Measurements from ENCODE around the gene GPBP1.

Gene GPBP1

GRCh38 chr5:57174128-57174889, 450 bp downstream of the GPBP1 start:
- no peaks in the 10 kb centered on the region for H3K9me3 ChIP-seq (ENCODE audit: insufficient read depth, low read depth, low read length)
- peak overlapping the region; percentile 98 for H3K14ac ChIP-seq (ENCODE audit: low read length)
- peak overlapping the region; percentile 76 for H3K4me2 ChIP-seq (ENCODE audit: low read length)
- H4K8ac ChIP-seq (ENCODE audit: low read depth, low read length): peak overlapping the region; percentile 96
- peaks cover 26% of the 10 kb centered on the region for H3K79me2 ChIP-seq (ENCODE audit: control insufficient read depth, insufficient read depth, low read length, poor library complexity)
- peak overlapping the region; percentile 95 for H2BK5ac ChIP-seq (ENCODE audit: low read depth, low read length, poor library complexity)
- peak overlapping the region; percentile 11 for H2BK12ac ChIP-seq (ENCODE audit: low read length)
- peaks cover 2 to 7% of the 10 kb centered on the region in 2 experiments for H3K4me1 ChIP-seq (ENCODE audit: control insufficient read depth in 1 of 2, insufficient read depth in 2 of 2, low read length in 2 of 2)
- H3K27ac ChIP-seq (ENCODE audit: low read depth, low read length): peak overlapping the region; percentile 100
- H2AFZ ChIP-seq (ENCODE audit: insufficient read depth, low read length, poor library complexity): peak overlapping the region; percentile 95
- no peaks in the 10 kb centered on the region for H3K36me3 ChIP-seq (ENCODE audit: control insufficient read depth in 1 of 2, insufficient read depth in 2 of 2, low read length in 2 of 2)
- peak overlapping the region; percentile 92 for H2AK5ac ChIP-seq (ENCODE audit: low read length)
- H4K91ac ChIP-seq (ENCODE audit: low read depth, low read length): peak overlapping the region; percentile 99
- peak overlapping the region; percentile 98 for H2BK120ac ChIP-seq (ENCODE audit: insufficient read depth, low read length, poor library complexity)
- H3K79me1 ChIP-seq (ENCODE audit: low read length): peaks cover 17% of the 10 kb centered on the region
- peak overlapping the region; percentile 99 for H4K12ac ChIP-seq (ENCODE audit: low read depth, low read length)
- WGBS (ENCODE audit: extremely low coverage, insufficient coverage, insufficient read length): no CpG with 5 or more reads among the region's 47 CpGs
- H3K4ac ChIP-seq (ENCODE audit: low read depth, low read length): peak overlapping the region; percentile 100
- H3K18ac ChIP-seq (ENCODE audit: low read length): peak overlapping the region; percentile 99
- peak; percentile 54 to 55 for DNase-seq
- no peaks in the 10 kb centered on the region for H3K27me3 ChIP-seq (ENCODE audit: insufficient read depth, low read length)
- H3K9ac ChIP-seq (ENCODE audit: low read length): peak overlapping the region; percentile 96
- no peak overlapping the region for H3K23ac ChIP-seq (ENCODE audit: low read length)
- peak overlapping the region; percentile 97 for H3K4me3 ChIP-seq (ENCODE audit: low read depth, low read length)

- H3K14ac ChIP-seq (ENCODE audit: low read length): peak overlapping the region; percentile 98
- no CpG with 5 or more reads among the region's 11 CpGs for WGBS (ENCODE audit: extremely low coverage, insufficient coverage, insufficient read length)
Observed at GRCh38 chr5:57174890-57175510, 1.1 kb downstream of the GPBP1 start.

DNA sequence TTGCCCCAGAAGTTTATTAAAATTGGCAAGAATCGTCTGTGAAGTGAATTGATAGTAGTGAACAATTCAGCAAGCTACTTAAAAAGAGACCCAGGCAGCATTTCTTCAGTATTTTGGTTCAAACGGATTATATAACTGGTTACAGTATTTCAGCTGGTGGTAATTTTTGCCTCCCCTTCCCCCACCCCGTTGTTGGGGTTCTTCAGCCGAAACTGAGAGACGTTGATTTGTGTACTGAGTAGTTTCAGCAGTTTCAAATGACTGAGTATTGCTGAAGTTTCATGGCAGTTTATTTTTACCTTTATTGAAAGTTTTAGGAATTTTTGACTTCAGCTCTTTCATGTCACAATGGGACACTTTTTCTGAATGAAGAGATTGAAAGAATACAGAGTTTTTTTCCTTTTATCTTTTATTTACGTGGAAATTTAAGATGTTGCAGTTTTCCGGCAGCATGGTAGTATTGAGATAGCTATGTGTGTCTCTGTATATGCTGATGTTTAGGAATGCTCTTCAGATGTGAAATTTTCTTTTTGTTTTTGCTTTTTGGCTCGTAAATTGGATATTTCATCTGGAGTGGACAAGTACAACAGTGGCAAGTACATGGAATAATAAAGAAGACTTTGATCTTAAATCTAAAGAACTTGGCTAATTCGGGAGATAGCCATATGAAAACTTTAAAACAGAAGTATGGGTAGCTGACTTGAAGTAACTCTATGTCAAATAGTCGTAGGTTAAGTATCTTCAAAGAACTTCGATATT, 1.9 kb downstream of the GPBP1 start:
- no peak overlapping the region for H3K9ac ChIP-seq (ENCODE audit: low read length)
- no peak overlapping the region for H3K27ac ChIP-seq (ENCODE audit: low read depth, low read length)
- H3K79me2 ChIP-seq (ENCODE audit: control insufficient read depth, insufficient read depth, low read length, poor library complexity): peaks cover 36% of the 10 kb centered on the region
- H4K91ac ChIP-seq (ENCODE audit: low read depth, low read length): no peak overlapping the region
- no CpG with 5 or more reads among the region's 11 CpGs for WGBS (ENCODE audit: extremely low coverage, insufficient coverage, insufficient read length)
- no peak overlapping the region for H2AFZ ChIP-seq (ENCODE audit: insufficient read depth, low read length, poor library complexity)
- H3K14ac ChIP-seq (ENCODE audit: low read length): no peak overlapping the region
- no peak overlapping the region for H4K12ac ChIP-seq (ENCODE audit: low read depth, low read length)
- H3K36me3 ChIP-seq (ENCODE audit: control insufficient read depth in 1 of 2, insufficient read depth in 2 of 2, low read length in 2 of 2): peaks cover 3% of the 10 kb centered on the region in 2 experiments
- H3K79me1 ChIP-seq (ENCODE audit: low read length): peaks cover 17% of the 10 kb centered on the region
- no peak overlapping the region for H3K18ac ChIP-seq (ENCODE audit: low read length)
- H3K4me3 ChIP-seq (ENCODE audit: low read depth, low read length): no peak overlapping the region
- peak overlapping the region; percentile 76 for H3K4me2 ChIP-seq (ENCODE audit: low read length)
- no peak overlapping the region for H2BK120ac ChIP-seq (ENCODE audit: insufficient read depth, low read length, poor library complexity)
- no peak overlapping the region for H2AK5ac ChIP-seq (ENCODE audit: low read length)
- no peaks in the 10 kb centered on the region for H3K9me3 ChIP-seq (ENCODE audit: insufficient read depth, low read depth, low read length)
- H3K23ac ChIP-seq (ENCODE audit: low read length): no peak overlapping the region
- no peak for DNase-seq
- no peak overlapping the region for H2BK5ac ChIP-seq (ENCODE audit: low read depth, low read length, poor library complexity)
- no peak overlapping the region for H2BK12ac ChIP-seq (ENCODE audit: low read length)
- H3K27me3 ChIP-seq (ENCODE audit: insufficient read depth, low read length): no peaks in the 10 kb centered on the region
- no peak overlapping the region for H4K8ac ChIP-seq (ENCODE audit: low read depth, low read length)
- H3K4me1 ChIP-seq (ENCODE audit: control insufficient read depth in 1 of 2, insufficient read depth in 2 of 2, low read length in 2 of 2): peaks cover 5 to 11% of the 10 kb centered on the region in 2 experiments
- H3K4ac ChIP-seq (ENCODE audit: low read depth, low read length): peak overlapping the region; percentile 93

More at GRCh38 chr5:57174890-57175510, 1.1 kb downstream of the GPBP1 start:
- H2AK5ac ChIP-seq (ENCODE audit: low read length): no peak overlapping the region
- H3K9ac ChIP-seq (ENCODE audit: low read length): peak overlapping the region; percentile 96
- no peak overlapping the region for H2BK12ac ChIP-seq (ENCODE audit: low read length)
- peak overlapping the region; percentile 99 for H4K91ac ChIP-seq (ENCODE audit: low read depth, low read length)
- peak overlapping the region; percentile 98 for H2BK120ac ChIP-seq (ENCODE audit: insufficient read depth, low read length, poor library complexity)
- peak overlapping the region; percentile 97 for H3K4me3 ChIP-seq (ENCODE audit: low read depth, low read length)
- H3K27ac ChIP-seq (ENCODE audit: low read depth, low read length): peak overlapping the region; percentile 100
- H3K4me1 ChIP-seq (ENCODE audit: control insufficient read depth in 1 of 2, insufficient read depth in 2 of 2, low read length in 2 of 2): peaks cover 5 to 11% of the 10 kb centered on the region in 2 experiments
- H3K27me3 ChIP-seq (ENCODE audit: insufficient read depth, low read length): no peaks in the 10 kb centered on the region
- peak overlapping the region; percentile 95 for H2BK5ac ChIP-seq (ENCODE audit: low read depth, low read length, poor library complexity)
- no peak overlapping the region for H2AFZ ChIP-seq (ENCODE audit: insufficient read depth, low read length, poor library complexity)
- H3K79me2 ChIP-seq (ENCODE audit: control insufficient read depth, insufficient read depth, low read length, poor library complexity): peaks cover 32% of the 10 kb centered on the region
- H3K9me3 ChIP-seq (ENCODE audit: insufficient read depth, low read depth, low read length): no peaks in the 10 kb centered on the region
- no peak overlapping the region for H3K18ac ChIP-seq (ENCODE audit: low read length)
- H3K4me2 ChIP-seq (ENCODE audit: low read length): peak overlapping the region; percentile 76
- H4K12ac ChIP-seq (ENCODE audit: low read depth, low read length): no peak overlapping the region
- no peak overlapping the region for H3K23ac ChIP-seq (ENCODE audit: low read length)
- peaks cover 3% of the 10 kb centered on the region in 2 experiments for H3K36me3 ChIP-seq (ENCODE audit: control insufficient read depth in 1 of 2, insufficient read depth in 2 of 2, low read length in 2 of 2)
- DNase-seq: peak in 1 of 2 donors; percentile 24
- H4K8ac ChIP-seq (ENCODE audit: low read depth, low read length): peak overlapping the region; percentile 96
- peaks cover 17% of the 10 kb centered on the region for H3K79me1 ChIP-seq (ENCODE audit: low read length)
- H3K4ac ChIP-seq (ENCODE audit: low read depth, low read length): peak overlapping the region; percentile 100

GRCh38 chr5:57176350-57176857, 2.5 kb downstream of the GPBP1 start:
- H3K4me2 ChIP-seq (ENCODE audit: low read length): peak overlapping the region; percentile 69
- no peak overlapping the region for H2AK5ac ChIP-seq (ENCODE audit: low read length)
- no peak overlapping the region for H2BK5ac ChIP-seq (ENCODE audit: low read depth, low read length, poor library complexity)
- H4K91ac ChIP-seq (ENCODE audit: low read depth, low read length): no peak overlapping the region
- H3K4ac ChIP-seq (ENCODE audit: low read depth, low read length): peak overlapping the region; percentile 86
- H3K4me3 ChIP-seq (ENCODE audit: low read depth, low read length): no peak overlapping the region
- H3K27me3 ChIP-seq (ENCODE audit: insufficient read depth, low read length): no peaks in the 10 kb centered on the region
- H3K4me1 ChIP-seq (ENCODE audit: control insufficient read depth in 1 of 2, insufficient read depth in 2 of 2, low read length in 2 of 2): peaks cover 5 to 11% of the 10 kb centered on the region in 2 experiments
- H4K8ac ChIP-seq (ENCODE audit: low read depth, low read length): no peak overlapping the region
- no peak overlapping the region for H4K12ac ChIP-seq (ENCODE audit: low read depth, low read length)
- H3K79me1 ChIP-seq (ENCODE audit: low read length): peaks cover 17% of the 10 kb centered on the region
- no peak overlapping the region for H3K23ac ChIP-seq (ENCODE audit: low read length)
- no peak overlapping the region for H3K9ac ChIP-seq (ENCODE audit: low read length)
- DNase-seq: no peak
- H3K36me3 ChIP-seq (ENCODE audit: control insufficient read depth in 1 of 2, insufficient read depth in 2 of 2, low read length in 2 of 2): peaks cover 3 to 5% of the 10 kb centered on the region in 2 experiments
- WGBS (ENCODE audit: extremely low coverage, insufficient coverage, insufficient read length): no CpG with 5 or more reads among the region's 7 CpGs
- no peaks in the 10 kb centered on the region for H3K9me3 ChIP-seq (ENCODE audit: insufficient read depth, low read depth, low read length)
- no peak overlapping the region for H2BK12ac ChIP-seq (ENCODE audit: low read length)
- H2BK120ac ChIP-seq (ENCODE audit: insufficient read depth, low read length, poor library complexity): no peak overlapping the region
- H3K14ac ChIP-seq (ENCODE audit: low read length): no peak overlapping the region
- H3K18ac ChIP-seq (ENCODE audit: low read length): no peak overlapping the region
- no peak overlapping the region for H3K27ac ChIP-seq (ENCODE audit: low read depth, low read length)
- H2AFZ ChIP-seq (ENCODE audit: insufficient read depth, low read length, poor library complexity): no peak overlapping the region
- H3K79me2 ChIP-seq (ENCODE audit: control insufficient read depth, insufficient read depth, low read length, poor library complexity): peaks cover 42% of the 10 kb centered on the region
